HG03066 (cell line): ENCODE data around the gene CADPS2.

ENCODE experiments used
- ATAC-seq: cut with Tn5 transposase; IDR thresholded peaks from one replicate; pipeline ENCODE4 v1.9.1; 2021; ENCODE audit warnings: low read depth; ENCODE audit not compliant: unreplicated experiment

The CADPS2 gene

GRCh38 chr7:122886357-122887081, at the start of gene CADPS2:
Gene CADPS2, minus strand, starts transcription at chr7:122886460. Its CDS starts 123 bp downstream, at chr7:122886337.
- peak; percentile 62 for ATAC-seq

GRCh38 chr7:122935620-122936019, 49.4 kb upstream of the CADPS2 start:
- no peak for ATAC-seq

GRCh38 chr7:122919643-122920181, 33.5 kb upstream of the CADPS2 start:
- ATAC-seq, result no peak

GRCh38 chr7:122914812-122915211, 28.6 kb upstream of the CADPS2 start:
- ATAC-seq, result no peak

- no peak for ATAC-seq
These were observed 27.3 kb upstream of the CADPS2 start for GRCh38 chr7:122913608-122914007.

- peak; percentile 65 for ATAC-seq
These were observed 16.7 kb upstream of the CADPS2 start for GRCh38 chr7:122902751-122903495.

- ATAC-seq, result no peak
These were observed 15.0 kb upstream of the CADPS2 start for GRCh38 chr7:122901250-122901649.

- no peak for ATAC-seq
These were observed 10.2 kb upstream of the CADPS2 start for GRCh38 chr7:122896509-122896908.

- no peak for ATAC-seq
These were observed 7.2 kb upstream of the CADPS2 start for GRCh38 chr7:122893486-122893885.

- no peak for ATAC-seq
These were observed 2.9 kb upstream of the CADPS2 start for GRCh38 chr7:122889116-122889515.

GRCh38 chr7:122887848-122888247, 1.6 kb upstream of the CADPS2 start:
- ATAC-seq, result no peak

- no peak for ATAC-seq
These were observed 938 bp upstream of the CADPS2 start for GRCh38 chr7:122887198-122887597.

- ATAC-seq, result peak; percentile 38
These were observed 490 bp downstream of the CADPS2 start for GRCh38 chr7:122885583-122886356.

GRCh38 chr7:122884186-122884585, 2.1 kb downstream of the CADPS2 start:
- ATAC-seq, result no peak

- no peak for ATAC-seq
These were observed 3.1 kb downstream of the CADPS2 start for GRCh38 chr7:122883049-122883680.

GRCh38 chr7:122881324-122881723, 4.9 kb downstream of the CADPS2 start:
- no peak for ATAC-seq

- no peak for ATAC-seq
These were observed 17.0 kb downstream of the CADPS2 start for GRCh38 chr7:122869260-122869659.

GRCh38 chr7:122867471-122867980, 18.7 kb downstream of the CADPS2 start:
- no peak for ATAC-seq

- ATAC-seq, result no peak
These were observed 21.4 kb downstream of the CADPS2 start for GRCh38 chr7:122864838-122865237.

GRCh38 chr7:122864016-122864415, 22.2 kb downstream of the CADPS2 start:
- ATAC-seq, result no peak
